Measurements from ENCODE around the gene RRAS2. TPM values are rescaled to one million over a fixed set of nuclear protein-coding genes. Genes with fewer than 3 reads are reported as not detected.
A peak's percentile ranks its signal among the peaks of the same experiment; 100 is the strongest.

Gene RRAS2
- total and polyA plus RNA-seq, 10 of the 15 experiments (the other 5 are each of a cell fraction or from before 2014, with no cell fraction given), result 26.9 to 72.4 (median 45.4) TPM

DNA sequence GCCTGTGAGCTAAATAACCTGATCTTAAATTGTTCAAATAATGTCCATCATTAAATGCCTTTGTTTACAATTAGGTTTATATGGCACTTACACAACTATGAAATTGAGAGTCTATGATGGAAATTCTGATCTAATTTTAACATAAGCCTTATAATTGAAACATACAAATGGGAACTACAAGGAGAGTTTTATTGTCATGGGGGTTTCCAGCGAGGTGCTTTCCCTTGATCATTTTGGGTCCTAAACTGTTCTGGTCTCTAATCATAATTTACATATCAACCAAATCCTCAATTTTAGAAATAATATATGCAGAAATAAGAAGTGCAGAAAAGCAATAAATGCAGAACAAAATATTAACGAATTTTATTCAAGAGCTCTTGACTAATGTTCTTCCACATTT is 44.9 kb downstream of the RRAS2 start (continued):
- TF ChIP-seq, protein P1, sequence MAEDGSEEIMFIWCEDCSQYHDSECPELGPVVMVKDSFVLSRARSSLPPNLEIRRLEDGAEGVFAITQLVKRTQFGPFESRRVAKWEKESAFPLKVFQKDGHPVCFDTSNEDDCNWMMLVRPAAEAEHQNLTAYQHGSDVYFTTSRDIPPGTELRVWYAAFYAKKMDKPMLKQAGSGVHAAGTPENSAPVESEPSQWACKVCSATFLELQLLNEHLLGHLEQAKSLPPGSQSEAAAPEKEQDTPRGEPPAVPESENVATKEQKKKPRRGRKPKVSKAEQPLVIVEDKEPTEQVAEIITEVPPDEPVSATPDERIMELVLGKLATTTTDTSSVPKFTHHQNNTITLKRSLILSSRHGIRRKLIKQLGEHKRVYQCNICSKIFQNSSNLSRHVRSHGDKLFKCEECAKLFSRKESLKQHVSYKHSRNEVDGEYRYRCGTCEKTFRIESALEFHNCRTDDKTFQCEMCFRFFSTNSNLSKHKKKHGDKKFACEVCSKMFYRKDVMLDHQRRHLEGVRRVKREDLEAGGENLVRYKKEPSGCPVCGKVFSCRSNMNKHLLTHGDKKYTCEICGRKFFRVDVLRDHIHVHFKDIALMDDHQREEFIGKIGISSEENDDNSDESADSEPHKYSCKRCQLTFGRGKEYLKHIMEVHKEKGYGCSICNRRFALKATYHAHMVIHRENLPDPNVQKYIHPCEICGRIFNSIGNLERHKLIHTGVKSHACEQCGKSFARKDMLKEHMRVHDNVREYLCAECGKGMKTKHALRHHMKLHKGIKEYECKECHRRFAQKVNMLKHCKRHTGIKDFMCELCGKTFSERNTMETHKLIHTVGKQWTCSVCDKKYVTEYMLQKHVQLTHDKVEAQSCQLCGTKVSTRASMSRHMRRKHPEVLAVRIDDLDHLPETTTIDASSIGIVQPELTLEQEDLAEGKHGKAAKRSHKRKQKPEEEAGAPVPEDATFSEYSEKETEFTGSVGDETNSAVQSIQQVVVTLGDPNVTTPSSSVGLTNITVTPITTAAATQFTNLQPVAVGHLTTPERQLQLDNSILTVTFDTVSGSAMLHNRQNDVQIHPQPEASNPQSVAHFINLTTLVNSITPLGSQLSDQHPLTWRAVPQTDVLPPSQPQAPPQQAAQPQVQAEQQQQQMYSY (CRISPR knock-in tag; IDR thresholded peaks at IDR 0.05), result no peak
- TF ChIP-seq HDAC2 (IDR thresholded peaks at IDR 0.05) (no peak), EP300 (IDR thresholded peaks at IDR 0.05; ENCODE audit: borderline replicate concordance in 1 of 2, control insufficient read depth in 1 of 2, low read depth in 2 of 2, low read length in 2 of 2) (peak in 1 of 2 experiments; percentile 47; a peak in 1 of 4 replicates), MEF2A (IDR thresholded peaks at IDR 0.05; ENCODE audit: insufficient read depth, low read depth, low read length) (0 out of 2 replicates have a peak, but pooled peaks have one; percentile 56), POLR2A (IDR thresholded peaks at IDR 0.05; ENCODE audit: low read depth, low read length) (no peak), IKZF1 (conservative IDR thresholded peaks at IDR 0.05) (no peak), NR2F1 (conservative IDR thresholded peaks at IDR 0.05) (no peak), NBN (IDR thresholded peaks at IDR 0.05) (no peak), ATF2 (IDR thresholded peaks at IDR 0.05; ENCODE audit: low read length) (no peak), HDGF (IDR thresholded peaks at IDR 0.05) (no peak), EGR1 (IDR thresholded peaks at IDR 0.05; ENCODE audit: borderline replicate concordance in 1 of 2, low read depth in 2 of 2, low read length in 2 of 2) (no peak), IKZF2 (IDR thresholded peaks at IDR 0.05) (no peak), CBX3 (IDR thresholded peaks at IDR 0.05; ENCODE audit: borderline replicate concordance, low read depth) (no peak)
- TF ChIP-seq, protein P2, sequence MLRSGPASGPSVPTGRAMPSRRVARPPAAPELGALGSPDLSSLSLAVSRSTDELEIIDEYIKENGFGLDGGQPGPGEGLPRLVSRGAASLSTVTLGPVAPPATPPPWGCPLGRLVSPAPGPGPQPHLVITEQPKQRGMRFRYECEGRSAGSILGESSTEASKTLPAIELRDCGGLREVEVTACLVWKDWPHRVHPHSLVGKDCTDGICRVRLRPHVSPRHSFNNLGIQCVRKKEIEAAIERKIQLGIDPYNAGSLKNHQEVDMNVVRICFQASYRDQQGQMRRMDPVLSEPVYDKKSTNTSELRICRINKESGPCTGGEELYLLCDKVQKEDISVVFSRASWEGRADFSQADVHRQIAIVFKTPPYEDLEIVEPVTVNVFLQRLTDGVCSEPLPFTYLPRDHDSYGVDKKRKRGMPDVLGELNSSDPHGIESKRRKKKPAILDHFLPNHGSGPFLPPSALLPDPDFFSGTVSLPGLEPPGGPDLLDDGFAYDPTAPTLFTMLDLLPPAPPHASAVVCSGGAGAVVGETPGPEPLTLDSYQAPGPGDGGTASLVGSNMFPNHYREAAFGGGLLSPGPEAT (IDR thresholded peaks at IDR 0.05; ENCODE audit: low read depth), result peak; percentile 86
